ENCODE results near the gene HIPK2. TPM values are rescaled to one million over a fixed set of nuclear protein-coding genes. Genes with fewer than 3 reads are reported as not detected.

Gene HIPK2
- total and polyA plus RNA-seq, 2 experiments from 2014 or later, result 7.3 to 16.9 TPM

GRCh38 chr7:139597028-139597427 is 180.8 kb downstream of the HIPK2 start (continued):
- TF ChIP-seq ZNF114 (CRISPR knock-in tag; IDR thresholded peaks at IDR 0.05) (no peak), ZNF462 (CRISPR knock-in tag; IDR thresholded peaks at IDR 0.05) (no peak)

GRCh38 chr7:139596626-139597025 is 181.2 kb downstream of the HIPK2 start:
- Mint-ChIP-seq H3K27ac (no peak overlapping the region), H3K27me3 (ENCODE audit: insufficient read depth, low read depth, poor library complexity) (no peaks in the 10 kb centered on the region), H3K4me1 (no peaks in the 10 kb centered on the region), H3K36me3 (ENCODE audit: low read depth) (peaks cover 11% of the 10 kb centered on the region; the same call in 2 of the 3 replicates), H3K4me3 (no peak overlapping the region), H3K9me3 (no peaks in the 10 kb centered on the region)
- TF ChIP-seq CTCF (conservative IDR thresholded peaks at IDR 0.05; ENCODE audit: low read depth in 2 of 2), result peak in 1 of 2 experiments; percentile 34; a peak in 2 of 4 replicates
- TF ChIP-seq ZNF114 (CRISPR knock-in tag; IDR thresholded peaks at IDR 0.05), result no peak
- Histone ChIP-seq H3K27ac (ENCODE audit: low read depth) (no peak overlapping the region), H3K4me1 (ENCODE audit: insufficient read depth) (no peaks in the 10 kb centered on the region), H3K4me2 (no peak overlapping the region), H3K79me2 (replicated peaks; ENCODE audit: insufficient read depth) (no peaks in the 10 kb centered on the region), H2AFZ (no peak overlapping the region), H4K20me1 (replicated peaks; ENCODE audit: insufficient read depth) (no peaks in the 10 kb centered on the region), H3K27me3 (ENCODE audit: insufficient read depth) (no peaks in the 10 kb centered on the region), H3K4me3 (no peak overlapping the region), H3K36me3 (ENCODE audit: insufficient read depth) (no peaks in the 10 kb centered on the region), H3F3A (replicated peaks; ENCODE audit: low read depth) (no peaks in the 10 kb centered on the region), H3K9me2 (ENCODE audit: insufficient read depth) (no peaks in the 10 kb centered on the region)
- DNase-seq (ENCODE audit: low spot score) (no peak), ATAC-seq (peak; percentile 22; the same call in 1 of the 3 replicates)

Data from GM23338 (cell line).